Measurements from ENCODE around the gene DOCK10. TPM values are rescaled to one million over a fixed set of nuclear protein-coding genes. Genes with fewer than 3 reads are reported as not detected.

Gene DOCK10
- total RNA-seq, 4 donors from 2014 or later = 3.8 to 33.2 (median 12.3) TPM

- no peaks in the 10 kb centered on the region for H3K9me3 ChIP-seq
- no peak for TF ChIP-seq POLR2A (IDR thresholded peaks at IDR 0.05)
- no peak for TF ChIP-seq CTCF (IDR thresholded peaks at IDR 0.05)
- no peaks in the 10 kb centered on the region for H3K36me3 ChIP-seq
- H3K27ac ChIP-seq = no peak overlapping the region
- no peaks in the 10 kb centered on the region for H3K27me3 ChIP-seq
- H3K4me1 ChIP-seq = no peaks in the 10 kb centered on the region
- no peak for DNase-seq
- intact Hi-C loops (cut with DNase I; ENCODE audit: low total_unique reads) = no loop called here
- H3K4me3 ChIP-seq = no peak overlapping the region
These were observed 87.3 kb downstream of the DOCK10 start for GRCh38 chr2:224954980-224955379.

DNA sequence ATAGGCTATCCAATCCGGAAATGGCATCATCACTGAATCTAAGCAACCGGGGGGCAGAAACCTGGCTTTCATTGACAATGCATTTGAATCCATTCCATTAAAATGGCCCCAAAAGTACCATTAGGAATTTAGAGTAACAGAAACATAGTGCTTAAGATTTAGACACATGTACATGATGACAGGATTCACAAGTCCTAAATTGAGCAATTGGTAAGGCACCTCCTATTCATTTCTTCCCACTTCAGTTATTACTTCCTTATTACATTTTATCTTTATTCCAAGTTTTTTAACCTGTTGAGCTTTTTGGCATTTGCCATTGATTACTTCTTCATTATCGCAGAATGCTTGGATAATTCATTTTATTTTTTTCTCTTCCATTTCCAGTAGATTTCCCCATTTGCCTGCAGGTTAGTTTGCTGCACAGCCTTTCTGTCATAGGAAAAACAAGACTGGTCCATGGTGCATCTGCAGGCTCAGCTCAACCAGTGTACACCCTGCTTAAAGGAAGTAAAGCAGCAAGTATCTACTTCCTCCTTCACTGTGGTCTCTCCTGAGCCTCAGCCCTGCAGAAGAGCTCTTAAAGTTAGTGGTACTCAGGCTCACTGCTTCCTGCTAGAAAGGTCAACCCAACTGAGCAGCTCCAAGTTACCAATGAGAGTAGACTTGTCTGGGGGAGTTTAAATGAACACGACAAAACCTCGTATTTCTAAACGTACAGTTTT lies 89.2 kb downstream of the DOCK10 start:
- DNase-seq = no peak
- TF ChIP-seq CTCF (IDR thresholded peaks at IDR 0.05) = no peak
- no peak for TF ChIP-seq POLR2A (IDR thresholded peaks at IDR 0.05)
- no peaks in the 10 kb centered on the region for H3K4me1 ChIP-seq
- no peak overlapping the region for H3K27ac ChIP-seq
- no peaks in the 10 kb centered on the region for H3K9me3 ChIP-seq
- H3K36me3 ChIP-seq = no peaks in the 10 kb centered on the region
- intact Hi-C loops (cut with DNase I; ENCODE audit: low total_unique reads) = no loop called here
- no peaks in the 10 kb centered on the region for H3K27me3 ChIP-seq
- no peak overlapping the region for H3K4me3 ChIP-seq

GRCh38 chr2:224951723-224952481 lies 90.4 kb downstream of the DOCK10 start:
- intact Hi-C loops (cut with DNase I; ENCODE audit: low total_unique reads) = no loop called here
- no peaks in the 10 kb centered on the region for H3K27me3 ChIP-seq
- no peak overlapping the region for H3K27ac ChIP-seq
- H3K9me3 ChIP-seq = no peaks in the 10 kb centered on the region
- H3K4me3 ChIP-seq = no peak overlapping the region
- DNase-seq = no peak
- no peak for TF ChIP-seq POLR2A (IDR thresholded peaks at IDR 0.05)
- TF ChIP-seq CTCF (IDR thresholded peaks at IDR 0.05) = no peak
- H3K36me3 ChIP-seq = no peaks in the 10 kb centered on the region
- no peaks in the 10 kb centered on the region for H3K4me1 ChIP-seq

DNA sequence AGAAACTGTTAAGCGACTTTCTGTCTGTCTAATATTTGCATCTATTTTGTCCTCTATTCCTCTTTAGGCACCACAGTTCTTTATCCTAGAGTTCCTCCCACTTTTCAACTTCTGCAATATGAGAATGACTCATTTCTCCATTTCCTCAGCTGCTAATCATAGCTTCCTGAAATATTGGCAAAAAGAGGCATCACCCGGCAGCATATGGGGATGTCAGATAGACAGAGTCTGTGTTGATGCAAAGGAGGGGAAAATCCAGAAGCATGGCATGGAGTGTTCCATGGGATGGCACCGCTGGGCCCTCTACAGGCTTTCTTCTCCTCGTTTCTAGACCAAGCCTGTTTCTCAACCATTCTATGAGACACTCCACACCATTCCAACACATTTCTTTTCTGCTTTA lies 93.4 kb downstream of the DOCK10 start:
- intact Hi-C loops (cut with DNase I; ENCODE audit: low total_unique reads) = no loop called here
- TF ChIP-seq POLR2A (IDR thresholded peaks at IDR 0.05) = no peak
- no peak for TF ChIP-seq CTCF (IDR thresholded peaks at IDR 0.05)
- no peak for DNase-seq

GRCh38 chr2:224948005-224948404 lies 94.3 kb downstream of the DOCK10 start:
- intact Hi-C loops (cut with DNase I; ENCODE audit: low total_unique reads) = no loop called here
- no peaks in the 10 kb centered on the region for H3K36me3 ChIP-seq
- no peak overlapping the region for H3K27ac ChIP-seq
- no peaks in the 10 kb centered on the region for H3K4me1 ChIP-seq
- no peaks in the 10 kb centered on the region for H3K9me3 ChIP-seq
- H3K4me3 ChIP-seq = no peak overlapping the region
- no peaks in the 10 kb centered on the region for H3K27me3 ChIP-seq
- no peak for DNase-seq
- TF ChIP-seq POLR2A (IDR thresholded peaks at IDR 0.05) (no peak), CTCF (IDR thresholded peaks at IDR 0.05) (no peak)

More for the DNA sequence above, 93.4 kb downstream of the DOCK10 start:
- H3K4me1 ChIP-seq = no peaks in the 10 kb centered on the region
- no peaks in the 10 kb centered on the region for H3K9me3 ChIP-seq
- no peaks in the 10 kb centered on the region for H3K27me3 ChIP-seq
- no peak overlapping the region for H3K4me3 ChIP-seq
- no peaks in the 10 kb centered on the region for H3K36me3 ChIP-seq
- no peak overlapping the region for H3K27ac ChIP-seq

Data from uterus (tissue), 4 donors.